B cell (primary cell): ENCODE measurements around the gene C22orf15. TPM values are rescaled to one million over a fixed set of nuclear protein-coding genes. Genes with fewer than 3 reads are reported as not detected.

ENCODE experiments used
- ATAC-seq: fragments of 200-7000 bp; cut with Tn5 transposase; one replicate; pipeline ENCODE4 v1.10.0; 2021; ENCODE audit warnings: low read depth, mild to moderate bottlenecking, moderate number of reproducible peaks, moderate library complexity
- CTCF ChIA-PET: fragments of 350-600 bp; sonication (Branson Sonifier 250); formaldehyde crosslinking; loops from one replicate; lab custom pipeline; 2021; ENCODE audit warnings: antibody characterized with exemption, inconsistent platforms; lab: Charles Lee
- POLR2A ChIA-PET: fragments of 350-600 bp; sonication (Branson Sonifier 250); formaldehyde crosslinking; loops from one replicate; lab custom pipeline; 2021; ENCODE audit warnings: antibody characterized with exemption; lab: Charles Lee
- DNase-seq: peaks from one replicate; pipeline ENCODE4 v3.0.0; 2013
- H2AFZ ChIP-seq: 2 replicates; pipeline ENCODE4 v1.6.1; 2012; ENCODE audit warnings: mild to moderate bottlenecking, low read depth, low read length; ENCODE audit not compliant: insufficient read depth, poor library complexity, severe bottlenecking
- H3K27ac ChIP-seq, 2 donors: 1 replicate in 1 of 2; 2 replicates in 1 of 2; pipeline ENCODE4 v1.5.1; 2012 to 2013; ENCODE audit warnings: low read length in 2 of 2, mild to moderate bottlenecking in 2 of 2, moderate library complexity in 1 of 2
- H3K27me3 ChIP-seq, 4 experiments: fragments of 200-600 bp in 1 of 4; sonication (generic) in 1 of 4; replicated peaks in 1 of 4; 1 replicate in 2 of 4; 2 replicates in 2 of 4; pipeline versions ENCODE4 v1.6.1 to v1.7.0; 2013 to 2016; ENCODE audit warnings: low read length in 3 of 4, mild to moderate bottlenecking in 2 of 4, mixed read lengths in 1 of 4, moderate library complexity in 1 of 4; ENCODE audit not compliant: insufficient read depth in 4 of 4, control insufficient read depth in 3 of 4; ENCODE audit errors: control extremely low read depth in 1 of 4
- H3K36me3 ChIP-seq, 2 experiments: replicated peaks in 1 of 2; 1 replicate in 1 of 2; 2 replicates in 1 of 2; pipeline versions ENCODE4 v1.6.1 to v1.7.1; 2013; ENCODE audit warnings: low read length in 1 of 2; ENCODE audit not compliant: insufficient read depth in 2 of 2, control insufficient read depth in 1 of 2; ENCODE audit errors: control extremely low read depth in 1 of 2, extremely low read depth in 1 of 2
- H3K4me1 ChIP-seq, 2 donors: fragments of 200-600 bp in 1 of 2; sonication (generic) in 1 of 2; 1 replicate in 1 of 2; 2 replicates in 1 of 2; pipeline versions ENCODE4 v1.5.1 to v1.6.1; 2013 to 2017; ENCODE audit warnings: low read length in 2 of 2; ENCODE audit not compliant: control insufficient read depth in 2 of 2, insufficient read depth in 2 of 2
- H3K4me2 ChIP-seq: replicated peaks from 2 replicates; pipeline ENCODE3; 2012; ENCODE audit warnings: mild to moderate bottlenecking, low read depth, low read length; ENCODE audit not compliant: poor library complexity, severe bottlenecking
- H3K4me3 ChIP-seq, 5 experiments: fragments of 200-600 bp in 1 of 5; sonication (generic) in 1 of 5; 1 replicate in 3 of 5; 2 replicates in 2 of 5; pipeline versions ENCODE4 v1.5.1 to v1.7.0; 2011 to 2016; ENCODE audit warnings: low read length in 4 of 5, mild to moderate bottlenecking in 4 of 5, low read depth in 2 of 5, control low read depth in 1 of 5, moderate library complexity in 1 of 5; ENCODE audit not compliant: insufficient read depth in 1 of 5; ENCODE audit errors: control extremely low read depth in 1 of 5, extremely low read depth in 1 of 5
- H3K79me2 ChIP-seq: fragments of 200-600 bp; sonication (generic); one replicate; pipeline ENCODE4 v1.6.0; 2016; ENCODE audit warnings: low read length; ENCODE audit not compliant: control insufficient read depth, insufficient read depth
- H3K9ac ChIP-seq: fragments of 200-600 bp; sonication (generic); 2 replicates; pipeline ENCODE4 v1.6.1; 2017; ENCODE audit warnings: mild to moderate bottlenecking, low read length, moderate library complexity
- H3K9me3 ChIP-seq, 3 donors: one replicate each; pipeline versions ENCODE4 v1.6.1 to v1.7.1; 2013; ENCODE audit warnings: low read length in 2 of 3; ENCODE audit not compliant: control insufficient read depth in 2 of 3, insufficient read depth in 1 of 3; ENCODE audit errors: control extremely low read depth in 1 of 3
- H4K20me1 ChIP-seq: 2 replicates; pipeline ENCODE4 v1.6.0; 2012; ENCODE audit warnings: mild to moderate bottlenecking, low read length; ENCODE audit not compliant: insufficient read depth, control insufficient read depth, poor library complexity, severe bottlenecking
- H3K27ac Mint-ChIP-seq: one replicate; pipeline ENCODE4 v1.8.0; 2021; ENCODE audit warnings: mixed read lengths
- H3K27me3 Mint-ChIP-seq: one replicate; pipeline ENCODE4 v1.8.0; 2021; ENCODE audit warnings: mixed read lengths
- H3K4me1 Mint-ChIP-seq: one replicate; pipeline ENCODE4 v1.8.0; 2021; ENCODE audit warnings: mixed read lengths
- H3K4me3 Mint-ChIP-seq: one replicate; pipeline ENCODE4 v1.8.0; 2021; ENCODE audit warnings: mixed read lengths
- H3K9me3 Mint-ChIP-seq: one replicate; pipeline ENCODE4 v1.8.0; 2022; ENCODE audit warnings: mixed read lengths; ENCODE audit not compliant: insufficient read depth
- EZH2 ChIP-seq: IDR thresholded peaks from 2 replicates; pipeline ENCODE4 v1.6.1; 2012; ENCODE audit warnings: borderline replicate concordance, low read depth, mild to moderate bottlenecking, moderate library complexity, low read length; ENCODE audit not compliant: insufficient read depth, poor library complexity, severe bottlenecking
- WGBS: methylation state at CpG from one replicate; pipeline ENCODE4 v1.1.5; 2013; ENCODE audit warnings: missing lambda C conversion rate; ENCODE audit not compliant: insufficient coverage; 5-methylcytosine and 5-hydroxymethylcytosine counted together
- intact Hi-C: fragments of 100-400 bp; cut with micrococcal nuclease; formaldehyde crosslinking; loops from one replicate; pipeline ENCODE4 v1.10.0; 2022
- polyA plus RNA-seq: library from polyadenylated mRNA; depleted of rRNA; stranded (reverse); fragments of >200 nt; gene quantifications from 2 replicates; pipeline ENCODE4 v1.2.3, GENCODE V29; 2012
- total RNA-seq, 2 donors: library from RNA; stranded (reverse); fragments of 120-200 nt in 1 of 2; gene quantifications; 1 replicate in 1 of 2; 2 replicates in 1 of 2; pipeline versions ENCODE4 v1.2.3 to v1.2.4, GENCODE V29; 2013 to 2022
- TF ChIP-seq, protein P1 (sequence below): fragments of 200-600 bp; IDR thresholded peaks from one replicate; pipeline ENCODE4 v1.8.0; 2022; ENCODE audit warnings: antibody characterized with exemption, mild to moderate bottlenecking

The C22orf15 gene
- total and polyA plus RNA-seq, 2 donors (not counting 1 experiment from before 2014, with no cell fraction given) = 0.61 to 0.81 TPM

DNA sequence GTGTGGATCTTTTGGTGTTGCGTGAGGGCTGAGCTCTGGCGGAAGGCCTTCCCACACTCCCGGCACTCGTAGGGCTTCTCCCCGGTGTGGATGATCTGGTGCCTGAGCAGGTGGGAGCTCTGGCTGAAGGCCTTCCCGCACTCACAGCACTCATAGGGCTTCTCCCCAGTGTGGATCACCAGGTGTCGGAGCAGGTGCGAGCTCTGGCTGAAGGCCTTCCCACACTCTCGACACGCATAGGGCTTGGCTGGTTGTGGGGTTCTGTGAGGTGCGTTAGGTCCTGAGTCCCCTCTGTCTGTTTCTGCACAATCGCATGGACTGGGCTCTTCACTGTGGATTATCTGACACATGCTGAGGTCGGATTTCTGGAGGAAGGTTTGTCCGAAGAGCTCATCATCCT lies 18.3 kb upstream of the C22orf15 start:
- H3K79me2 ChIP-seq = peaks cover 15% of the 10 kb centered on the region
- H3K27ac Mint-ChIP-seq = no peak overlapping the region
- 96% methylated on average over 12 of the region's 14 CpGs for WGBS
- ATAC-seq (no peak), DNase-seq (no peak)
- ChIA-PET POLR2A (no interaction called here), CTCF (interaction anchor here (1.0 to 1.7 kb wide), 5 partner anchors 8 to 105 kb away, joined by 3 to 6 read pairs (median 3); no protein-coding TSS in a partner anchor)
- no peaks in the 10 kb centered on the region for H4K20me1 ChIP-seq
- TF ChIP-seq EZH2 = no peak
- TF ChIP-seq, protein P1, sequence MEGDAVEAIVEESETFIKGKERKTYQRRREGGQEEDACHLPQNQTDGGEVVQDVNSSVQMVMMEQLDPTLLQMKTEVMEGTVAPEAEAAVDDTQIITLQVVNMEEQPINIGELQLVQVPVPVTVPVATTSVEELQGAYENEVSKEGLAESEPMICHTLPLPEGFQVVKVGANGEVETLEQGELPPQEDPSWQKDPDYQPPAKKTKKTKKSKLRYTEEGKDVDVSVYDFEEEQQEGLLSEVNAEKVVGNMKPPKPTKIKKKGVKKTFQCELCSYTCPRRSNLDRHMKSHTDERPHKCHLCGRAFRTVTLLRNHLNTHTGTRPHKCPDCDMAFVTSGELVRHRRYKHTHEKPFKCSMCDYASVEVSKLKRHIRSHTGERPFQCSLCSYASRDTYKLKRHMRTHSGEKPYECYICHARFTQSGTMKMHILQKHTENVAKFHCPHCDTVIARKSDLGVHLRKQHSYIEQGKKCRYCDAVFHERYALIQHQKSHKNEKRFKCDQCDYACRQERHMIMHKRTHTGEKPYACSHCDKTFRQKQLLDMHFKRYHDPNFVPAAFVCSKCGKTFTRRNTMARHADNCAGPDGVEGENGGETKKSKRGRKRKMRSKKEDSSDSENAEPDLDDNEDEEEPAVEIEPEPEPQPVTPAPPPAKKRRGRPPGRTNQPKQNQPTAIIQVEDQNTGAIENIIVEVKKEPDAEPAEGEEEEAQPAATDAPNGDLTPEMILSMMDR = no peak
- H3K27me3 Mint-ChIP-seq = no peaks in the 10 kb centered on the region
- H3K4me1 Mint-ChIP-seq = peaks cover 2% of the 10 kb centered on the region
- H3K9ac ChIP-seq = no peak overlapping the region
- intact Hi-C loops = no loop called here
- H2AFZ ChIP-seq = no peak overlapping the region
- no peak overlapping the region for H3K27ac ChIP-seq
- H3K9me3 Mint-ChIP-seq = no peaks in the 10 kb centered on the region
- no peaks in the 10 kb centered on the region for H3K4me1 ChIP-seq
- no peak overlapping the region for H3K4me2 ChIP-seq
- H3K9me3 ChIP-seq = peaks cover 0 to 13% (median 0%) of the 10 kb centered on the region in 3 donors
- H3K4me3 Mint-ChIP-seq = no peak overlapping the region
- no peaks in the 10 kb centered on the region for H3K27me3 ChIP-seq
- no peak overlapping the region for H3K4me3 ChIP-seq
- peaks cover 5 to 30% of the 10 kb centered on the region in 2 experiments for H3K36me3 ChIP-seq

DNA sequence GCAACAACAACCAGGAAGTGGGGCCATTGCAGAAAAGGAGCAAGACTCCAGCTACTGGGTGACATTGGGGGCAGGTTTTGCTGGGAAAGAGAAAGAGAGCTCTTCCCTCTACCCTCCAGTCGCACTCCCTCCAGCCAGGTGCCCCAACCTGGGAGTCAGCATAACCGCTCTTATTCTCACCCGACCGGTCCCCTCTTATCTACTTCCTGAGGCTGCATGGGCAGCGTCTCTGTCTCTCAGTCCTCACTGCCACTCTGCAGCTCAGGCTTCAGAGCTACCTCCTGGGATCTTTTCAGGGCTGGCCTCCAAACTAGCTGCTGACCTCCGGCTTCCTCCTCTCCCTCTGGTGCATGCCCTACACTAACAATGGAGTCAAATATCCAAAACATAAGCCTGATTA lies 17.0 kb upstream of the C22orf15 start:
- no peak overlapping the region for H3K27ac ChIP-seq
- ATAC-seq (no peak), DNase-seq (no peak)
- no peak overlapping the region for H2AFZ ChIP-seq
- H3K4me3 Mint-ChIP-seq = no peak overlapping the region
- no peaks in the 10 kb centered on the region for H3K9me3 Mint-ChIP-seq
- H3K36me3 ChIP-seq = peaks cover 5 to 30% of the 10 kb centered on the region in 2 experiments
- H3K9me3 ChIP-seq = peaks cover 0 to 13% (median 0%) of the 10 kb centered on the region in 3 donors
- H3K27me3 ChIP-seq = no peaks in the 10 kb centered on the region
- peaks cover 6 to 9% of the 10 kb centered on the region in 2 donors for H3K4me1 ChIP-seq
- no peak overlapping the region for H3K4me3 ChIP-seq
- CTCF ChIA-PET = interaction anchor here (0.7 to 1.7 kb wide), 3 partner anchors 25 to 1392 kb away, joined by 3 to 6 read pairs (median 3); no protein-coding TSS in a partner anchor
- peaks cover 25% of the 10 kb centered on the region for H3K79me2 ChIP-seq
- peaks cover 14% of the 10 kb centered on the region for H3K4me1 Mint-ChIP-seq
- no peak for TF ChIP-seq EZH2
- TF ChIP-seq, protein P1 = no peak
- H3K9ac ChIP-seq = no peak overlapping the region
- intact Hi-C loops = no loop called here
- no peak overlapping the region for H3K27ac Mint-ChIP-seq
- WGBS = 90% methylated on average over 5 of the region's 6 CpGs
- no peaks in the 10 kb centered on the region for H4K20me1 ChIP-seq
- H3K27me3 Mint-ChIP-seq = no peaks in the 10 kb centered on the region
- H3K4me2 ChIP-seq = no peak overlapping the region
- POLR2A ChIA-PET = interaction anchor here (0.7 kb wide), 1 partner anchor 139 kb away, joined by 3 read pairs; no protein-coding TSS in a partner anchor
